Trophoblast cell (in vitro differentiated cells and primary cell): ENCODE data around the gene SLC9C1.

Experiments
- DNase-seq, 2 donors: peaks; one replicate each; pipeline ENCODE4 v3.0.0-alpha.2; 2016
- H2AFZ ChIP-seq: 2 replicates; pipeline ENCODE4 v1.6.1; 2013; ENCODE audit warnings: low read length, moderate library complexity, mild to moderate bottlenecking; ENCODE audit not compliant: insufficient read depth, poor library complexity
- H2AK5ac ChIP-seq: 2 replicates; pipeline ENCODE4 v1.6.1; 2013; ENCODE audit warnings: mild to moderate bottlenecking, low read length
- H2BK120ac ChIP-seq: 2 replicates; pipeline ENCODE4 v1.6.1; 2013; ENCODE audit warnings: low read length, mild to moderate bottlenecking, moderate library complexity; ENCODE audit not compliant: insufficient read depth, poor library complexity
- H2BK12ac ChIP-seq: 2 replicates; pipeline ENCODE4 v1.6.1; 2013; ENCODE audit warnings: mild to moderate bottlenecking, low read length, moderate library complexity
- H2BK5ac ChIP-seq: 2 replicates; pipeline ENCODE4 v1.6.1; 2013; ENCODE audit warnings: low read length, low read depth, moderate library complexity, mild to moderate bottlenecking; ENCODE audit not compliant: poor library complexity
- H3K14ac ChIP-seq: 2 replicates; pipeline ENCODE4 v1.6.1; 2013; ENCODE audit warnings: mild to moderate bottlenecking, low read length
- H3K18ac ChIP-seq: 2 replicates; pipeline ENCODE4 v1.6.1; 2013; ENCODE audit warnings: mild to moderate bottlenecking, low read length
- H3K23ac ChIP-seq: 2 replicates; pipeline ENCODE4 v1.6.1; 2013; ENCODE audit warnings: low read length
- H3K27ac ChIP-seq: 2 replicates; pipeline ENCODE4 v1.5.1; 2013; ENCODE audit warnings: low read depth, mild to moderate bottlenecking, inconsistent platforms, low read length, moderate library complexity
- H3K27me3 ChIP-seq: 2 replicates; pipeline ENCODE4 v1.6.1; 2013; ENCODE audit warnings: inconsistent platforms, mild to moderate bottlenecking, low read length, moderate library complexity; ENCODE audit not compliant: insufficient read depth
- H3K36me3 ChIP-seq, 2 experiments: 1 replicate in 1 of 2; 2 replicates in 1 of 2; pipeline ENCODE4 v1.6.1; 2013; ENCODE audit warnings: low read length in 2 of 2, mild to moderate bottlenecking in 2 of 2, moderate library complexity in 1 of 2; ENCODE audit not compliant: insufficient read depth in 2 of 2, control insufficient read depth in 1 of 2
- H3K4ac ChIP-seq: 2 replicates; pipeline ENCODE4 v1.6.1; 2013; ENCODE audit warnings: low read depth, mild to moderate bottlenecking, low read length, moderate library complexity
- H3K4me1 ChIP-seq, 2 experiments: 1 replicate in 1 of 2; 2 replicates in 1 of 2; pipeline ENCODE4 v1.6.1; 2013; ENCODE audit warnings: low read length in 2 of 2, mild to moderate bottlenecking in 2 of 2, moderate library complexity in 1 of 2; ENCODE audit not compliant: insufficient read depth in 2 of 2, control insufficient read depth in 1 of 2
- H3K4me2 ChIP-seq: 2 replicates; pipeline ENCODE4 v1.6.1; 2013; ENCODE audit warnings: inconsistent platforms, mild to moderate bottlenecking, low read length, moderate library complexity
- H3K4me3 ChIP-seq: 2 replicates; pipeline ENCODE4 v1.5.1; 2013; ENCODE audit warnings: mild to moderate bottlenecking, low read depth, low read length, inconsistent platforms
- H3K79me1 ChIP-seq: one replicate; pipeline ENCODE4 v1.6.1; 2013; ENCODE audit warnings: low read length
- H3K79me2 ChIP-seq: 2 replicates; pipeline ENCODE4 v1.6.1; 2013; ENCODE audit warnings: low read length, mild to moderate bottlenecking; ENCODE audit not compliant: control insufficient read depth, insufficient read depth, poor library complexity
- H3K9ac ChIP-seq: 2 replicates; pipeline ENCODE4 v1.6.1; 2013; ENCODE audit warnings: mild to moderate bottlenecking, low read length
- H3K9me3 ChIP-seq: 2 replicates; pipeline ENCODE4 v1.6.1; 2013; ENCODE audit warnings: low read depth, mild to moderate bottlenecking, control low read depth, inconsistent platforms, low read length; ENCODE audit not compliant: insufficient read depth
- H4K12ac ChIP-seq: 2 replicates; pipeline ENCODE4 v1.6.1; 2013; ENCODE audit warnings: low read depth, mild to moderate bottlenecking, low read length, moderate library complexity
- H4K8ac ChIP-seq: 2 replicates; pipeline ENCODE4 v1.6.1; 2013; ENCODE audit warnings: low read depth, mild to moderate bottlenecking, low read length, moderate library complexity
- H4K91ac ChIP-seq: one replicate; pipeline ENCODE4 v1.6.1; 2013; ENCODE audit warnings: low read depth, mild to moderate bottlenecking, low read length, moderate library complexity
- WGBS: extraction: QIAGEN DNeasy Blood & Tissue Kit; methylation state at CpG from one replicate; pipeline ENCODE4 v1.1.7; 2013; ENCODE audit warnings: missing lambda C conversion rate; ENCODE audit not compliant: insufficient read length, insufficient coverage; ENCODE audit errors: extremely low coverage; 5-methylcytosine and 5-hydroxymethylcytosine counted together

Gene SLC9C1

GRCh38 chr3:112338727-112339056 is 44.7 kb upstream of the SLC9C1 start:
- H3K36me3 ChIP-seq, result no peaks in the 10 kb centered on the region
- H4K12ac ChIP-seq, result no peak overlapping the region
- no peak overlapping the region for H2AK5ac ChIP-seq
- H3K4me1 ChIP-seq, result no peaks in the 10 kb centered on the region
- H3K4ac ChIP-seq, result no peak overlapping the region
- no peaks in the 10 kb centered on the region for H3K9me3 ChIP-seq
- no peak overlapping the region for H3K27ac ChIP-seq
- H4K8ac ChIP-seq, result no peak overlapping the region
- no CpG with 5 or more reads among the region's 2 CpGs for WGBS
- H3K79me2 ChIP-seq, result no peaks in the 10 kb centered on the region
- H4K91ac ChIP-seq, result no peak overlapping the region
- no peaks in the 10 kb centered on the region for H3K27me3 ChIP-seq
- H2BK5ac ChIP-seq, result no peak overlapping the region
- no peaks in the 10 kb centered on the region for H3K79me1 ChIP-seq
- no peak for DNase-seq
- no peak overlapping the region for H3K18ac ChIP-seq
- no peak overlapping the region for H3K9ac ChIP-seq
- peak overlapping the region; percentile 20 for H3K4me2 ChIP-seq
- H3K14ac ChIP-seq, result no peak overlapping the region
- no peak overlapping the region for H2BK12ac ChIP-seq
- no peak overlapping the region for H3K4me3 ChIP-seq
- H2BK120ac ChIP-seq, result no peak overlapping the region
- no peak overlapping the region for H2AFZ ChIP-seq
- no peak overlapping the region for H3K23ac ChIP-seq

- Histone ChIP-seq H3K27me3 (no peaks in the 10 kb centered on the region), H4K12ac (no peak overlapping the region), H4K91ac (no peak overlapping the region), H3K4me2 (peak overlapping the region; percentile 20), H4K8ac (no peak overlapping the region), H3K23ac (no peak overlapping the region), H3K79me2 (no peaks in the 10 kb centered on the region), H3K4ac (no peak overlapping the region), H3K9ac (no peak overlapping the region), H3K4me1 (no peaks in the 10 kb centered on the region), H3K14ac (no peak overlapping the region), H2AK5ac (no peak overlapping the region), H2BK12ac (no peak overlapping the region), H2BK120ac (no peak overlapping the region), H2AFZ (no peak overlapping the region), H3K18ac (no peak overlapping the region), H3K79me1 (no peaks in the 10 kb centered on the region), H3K36me3 (no peaks in the 10 kb centered on the region), H3K27ac (no peak overlapping the region), H3K4me3 (no peak overlapping the region), H2BK5ac (no peak overlapping the region), H3K9me3 (no peaks in the 10 kb centered on the region)
- WGBS, result no CpG with 5 or more reads among the region's 6 CpGs
- DNase-seq, result peak; percentile 45 to 85
These were observed 44.2 kb upstream of the SLC9C1 start for GRCh38 chr3:112338021-112338726.

GRCh38 chr3:112335434-112335781 is 41.4 kb upstream of the SLC9C1 start:
- Histone ChIP-seq H3K4me1 (peaks cover 0 to 2% of the 10 kb centered on the region in 2 experiments), H3K4ac (no peak overlapping the region), H3K79me1 (no peaks in the 10 kb centered on the region), H4K12ac (no peak overlapping the region), H2AFZ (no peak overlapping the region), H3K9ac (no peak overlapping the region), H3K79me2 (no peaks in the 10 kb centered on the region), H3K9me3 (no peaks in the 10 kb centered on the region), H3K36me3 (no peaks in the 10 kb centered on the region), H3K4me2 (no peak overlapping the region), H3K23ac (no peak overlapping the region), H3K18ac (no peak overlapping the region), H2AK5ac (no peak overlapping the region), H3K27me3 (no peaks in the 10 kb centered on the region), H3K27ac (no peak overlapping the region), H2BK12ac (no peak overlapping the region), H3K4me3 (no peak overlapping the region), H3K14ac (no peak overlapping the region), H4K91ac (no peak overlapping the region), H2BK120ac (no peak overlapping the region), H4K8ac (no peak overlapping the region), H2BK5ac (no peak overlapping the region)
- WGBS, result no CpG with 5 or more reads among the region's 2 CpGs
- DNase-seq, result no peak

GRCh38 chr3:112334691-112335433 is 40.8 kb upstream of the SLC9C1 start:
- no CpG with 5 or more reads among the region's 6 CpGs for WGBS
- peaks cover 0 to 2% of the 10 kb centered on the region in 2 experiments for H3K4me1 ChIP-seq
- H3K18ac ChIP-seq, result no peak overlapping the region
- H3K27me3 ChIP-seq, result no peaks in the 10 kb centered on the region
- H2BK120ac ChIP-seq, result no peak overlapping the region
- H3K79me1 ChIP-seq, result no peaks in the 10 kb centered on the region
- H3K4me2 ChIP-seq, result no peak overlapping the region
- H3K9me3 ChIP-seq, result no peaks in the 10 kb centered on the region
- no peak overlapping the region for H2AK5ac ChIP-seq
- no peak overlapping the region for H3K9ac ChIP-seq
- H2AFZ ChIP-seq, result no peak overlapping the region
- no peak overlapping the region for H4K91ac ChIP-seq
- H2BK12ac ChIP-seq, result no peak overlapping the region
- no peak overlapping the region for H4K8ac ChIP-seq
- H3K27ac ChIP-seq, result no peak overlapping the region
- no peak overlapping the region for H2BK5ac ChIP-seq
- DNase-seq, result no peak
- H3K79me2 ChIP-seq, result no peaks in the 10 kb centered on the region
- no peak overlapping the region for H3K14ac ChIP-seq
- no peaks in the 10 kb centered on the region for H3K36me3 ChIP-seq
- H3K4me3 ChIP-seq, result no peak overlapping the region
- H3K23ac ChIP-seq, result no peak overlapping the region
- no peak overlapping the region for H4K12ac ChIP-seq
- H3K4ac ChIP-seq, result no peak overlapping the region
